ENCODE measurements around the gene RIIAD1.

DNA sequence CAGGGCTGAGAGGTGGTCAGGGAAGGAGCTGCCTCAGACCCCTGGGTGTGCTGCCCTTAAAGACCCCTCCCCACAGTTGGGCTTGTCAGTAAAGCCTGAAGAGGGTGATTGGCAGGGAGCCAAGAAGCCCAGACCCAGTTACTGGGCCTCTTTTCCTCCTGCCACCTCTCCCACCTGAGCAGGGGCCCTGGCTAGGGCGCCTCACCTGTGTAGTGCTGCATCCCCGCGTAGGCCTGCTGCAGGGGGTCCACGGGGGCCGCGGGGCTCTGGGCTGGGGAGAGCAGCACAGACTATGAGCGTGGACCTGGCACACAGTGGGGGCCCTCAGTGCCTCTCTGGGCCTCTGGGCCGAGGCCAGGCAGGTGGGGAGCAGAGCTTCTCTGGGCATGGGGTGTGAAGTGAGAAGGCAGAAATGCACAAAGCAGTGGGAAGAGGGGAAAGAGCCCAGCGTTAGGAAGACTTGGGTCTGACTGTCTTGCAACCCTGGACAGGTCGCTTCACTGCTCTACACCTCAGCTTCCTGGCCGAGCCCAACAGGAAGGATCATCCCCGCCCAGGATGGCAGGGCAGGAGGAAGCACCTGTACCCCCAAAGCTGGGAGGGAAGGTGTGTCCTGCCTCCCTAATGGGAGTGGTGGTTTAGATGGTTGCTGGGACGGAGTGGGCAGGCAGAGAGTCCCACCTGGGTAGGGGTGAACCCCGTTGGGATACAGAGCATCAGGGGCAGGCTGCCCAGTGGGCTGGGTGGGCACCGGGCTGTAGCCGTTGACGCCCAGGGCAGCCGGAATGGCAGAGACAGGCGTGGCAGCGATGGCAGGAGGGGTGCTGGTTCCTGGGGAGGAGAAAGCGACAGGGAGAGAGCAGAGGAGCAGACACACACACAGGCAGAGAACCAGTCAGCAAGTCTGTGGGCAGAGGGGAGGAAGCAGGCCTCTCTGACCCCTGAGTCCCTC is 14.6 kb upstream of the RIIAD1 start:
- TF ChIP-seq, protein P1, sequence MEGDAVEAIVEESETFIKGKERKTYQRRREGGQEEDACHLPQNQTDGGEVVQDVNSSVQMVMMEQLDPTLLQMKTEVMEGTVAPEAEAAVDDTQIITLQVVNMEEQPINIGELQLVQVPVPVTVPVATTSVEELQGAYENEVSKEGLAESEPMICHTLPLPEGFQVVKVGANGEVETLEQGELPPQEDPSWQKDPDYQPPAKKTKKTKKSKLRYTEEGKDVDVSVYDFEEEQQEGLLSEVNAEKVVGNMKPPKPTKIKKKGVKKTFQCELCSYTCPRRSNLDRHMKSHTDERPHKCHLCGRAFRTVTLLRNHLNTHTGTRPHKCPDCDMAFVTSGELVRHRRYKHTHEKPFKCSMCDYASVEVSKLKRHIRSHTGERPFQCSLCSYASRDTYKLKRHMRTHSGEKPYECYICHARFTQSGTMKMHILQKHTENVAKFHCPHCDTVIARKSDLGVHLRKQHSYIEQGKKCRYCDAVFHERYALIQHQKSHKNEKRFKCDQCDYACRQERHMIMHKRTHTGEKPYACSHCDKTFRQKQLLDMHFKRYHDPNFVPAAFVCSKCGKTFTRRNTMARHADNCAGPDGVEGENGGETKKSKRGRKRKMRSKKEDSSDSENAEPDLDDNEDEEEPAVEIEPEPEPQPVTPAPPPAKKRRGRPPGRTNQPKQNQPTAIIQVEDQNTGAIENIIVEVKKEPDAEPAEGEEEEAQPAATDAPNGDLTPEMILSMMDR (IDR thresholded peaks at IDR 0.05), result no peak
- TF ChIP-seq SIN3A (IDR thresholded peaks at IDR 0.05; ENCODE audit: borderline replicate concordance, low read depth, low read length) (no peak), TCF12 (IDR thresholded peaks at IDR 0.05) (no peak), EP300 (IDR thresholded peaks at IDR 0.05; ENCODE audit: borderline replicate concordance in 1 of 2, low read depth in 1 of 2, low read length in 1 of 2) (no peak), RXRA (IDR thresholded peaks at IDR 0.05; ENCODE audit: borderline replicate concordance, low read depth) (no peak), RCOR1 (IDR thresholded peaks at IDR 0.05; ENCODE audit: low read length) (no peak), EZH2phosphoT487 (IDR thresholded peaks at IDR 0.05; ENCODE audit: borderline replicate concordance, low read depth) (no peak), RAD21 (IDR thresholded peaks at IDR 0.05; ENCODE audit: low read length) (no peak), NRF1 (IDR thresholded peaks at IDR 0.05; ENCODE audit: low read depth, low read length) (no peak)
- TF ChIP-seq, protein P2, sequence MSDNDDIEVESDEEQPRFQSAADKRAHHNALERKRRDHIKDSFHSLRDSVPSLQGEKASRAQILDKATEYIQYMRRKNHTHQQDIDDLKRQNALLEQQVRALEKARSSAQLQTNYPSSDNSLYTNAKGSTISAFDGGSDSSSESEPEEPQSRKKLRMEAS (IDR thresholded peaks at IDR 0.05; ENCODE audit: low read depth), result no peak

Measured in SK-N-SH (cell line).